Measurements from ENCODE around the gene IP6K3. TPM values are rescaled to one million over a fixed set of nuclear protein-coding genes. Genes with fewer than 3 reads are reported as not detected.

IP6K3 gene
- total RNA-seq, 1 experiment from 2014 or later = not detected

- DNase-seq (ENCODE audit: low read depth, low spot score) (no peak), ATAC-seq (no peak)
- POLR2A ChIA-PET = no interaction called here
- H3K27ac ChIP-seq (ENCODE audit: low read length) = no peak overlapping the region
- intact Hi-C loops (cut with micrococcal nuclease; ENCODE audit: unreplicated experiment) (no loop called here), in situ Hi-C loops (cut with HindIII; ENCODE audit: low pct_unique_long_range_greater_than_20kb, low sequenced_read_pairs) (no loop called here)
- H3K4me1 ChIP-seq (ENCODE audit: control insufficient read depth, insufficient read depth, low read length) = peaks cover 27% of the 10 kb centered on the region
- 0 out of 2 replicates have a peak, but pooled peaks cover 2% of the 10 kb centered on the region for H3K36me3 ChIP-seq (ENCODE audit: control insufficient read depth, insufficient read depth, low read length)
- H3K4me3 ChIP-seq (ENCODE audit: low read depth in 2 of 2, low read length in 2 of 2) = no peak overlapping the region
- no peaks in the 10 kb centered on the region for H3K9me3 ChIP-seq (ENCODE audit: control insufficient read depth, insufficient read depth, low read depth, low read length)
- no TSS peak for BruUV-seq (replicated peaks)
- CTCF ChIA-PET = interaction anchor here (1.3 kb wide), 1 partner anchor 10 kb away, joined by 6 read pairs; no protein-coding TSS in a partner anchor
- H3K27me3 ChIP-seq (ENCODE audit: control insufficient read depth, insufficient read depth, low read length) = no peaks in the 10 kb centered on the region
- TF ChIP-seq REST (IDR thresholded peaks at IDR 0.05; ENCODE audit: insufficient read depth in 1 of 2, low read depth in 2 of 2, low read length in 1 of 2) = no peak
- TF ChIP-seq CTCF (IDR thresholded peaks at IDR 0.05) = no peak
- TF ChIP-seq POLR2AphosphoS5 (IDR thresholded peaks at IDR 0.05; ENCODE audit: low read depth, low read length) = no peak
These were observed 55.9 kb downstream of the IP6K3 start for GRCh38 chr6:33690766-33691165.

- no peak for DNase-seq (ENCODE audit: low read depth, low spot score)
- no TSS peak for BruUV-seq (replicated peaks)
- CTCF ChIA-PET = interaction anchor here (1.3 kb wide), 1 partner anchor 11 kb away, joined by 6 read pairs; no protein-coding TSS in a partner anchor
- intact Hi-C loops (cut with micrococcal nuclease; ENCODE audit: unreplicated experiment) = no loop called here
- Histone ChIP-seq H3K9me3 (ENCODE audit: control insufficient read depth, insufficient read depth, low read depth, low read length) (no peaks in the 10 kb centered on the region), H3K4me1 (ENCODE audit: control insufficient read depth, insufficient read depth, low read length) (peaks cover 23% of the 10 kb centered on the region), H3K4me3 (ENCODE audit: low read depth in 2 of 2, low read length in 2 of 2) (no peak overlapping the region), H3K27ac (ENCODE audit: low read length) (no peak overlapping the region), H3K27me3 (ENCODE audit: control insufficient read depth, insufficient read depth, low read length) (no peaks in the 10 kb centered on the region), H3K36me3 (ENCODE audit: control insufficient read depth, insufficient read depth, low read length) (0 out of 2 replicates have a peak, but pooled peaks cover 2% of the 10 kb centered on the region)
- POLR2A ChIA-PET = no interaction called here
- TF ChIP-seq CTCF (IDR thresholded peaks at IDR 0.05) (no peak), TCF7L2 (IDR thresholded peaks at IDR 0.05; ENCODE audit: low read depth, low read length) (no peak), SIN3A (IDR thresholded peaks at IDR 0.05; ENCODE audit: borderline replicate concordance, insufficient read depth, low read depth, low read length) (no peak)
- ATAC-seq = no peak
- in situ Hi-C loops (cut with HindIII; ENCODE audit: low pct_unique_long_range_greater_than_20kb, low sequenced_read_pairs) = no loop called here
These were observed 56.8 kb downstream of the IP6K3 start for GRCh38 chr6:33689879-33690278.

Measured in Panc1 (cell line).